Panc1 (cell line): ENCODE results near the gene CCDC180.

Experiments
- CTCF ChIP-seq: fragments of 450-650 bp; IDR thresholded peaks from 2 replicates; pipeline ENCODE4 v1.5.1; 2017; ENCODE audit warnings: mild to moderate bottlenecking
- POLR2AphosphoS5 ChIP-seq: IDR thresholded peaks from 2 replicates; pipeline ENCODE4 v1.6.1; 2012; ENCODE audit warnings: mild to moderate bottlenecking, low read depth, low read length, moderate library complexity
- TCF7L2 ChIP-seq: IDR thresholded peaks from 2 replicates; pipeline ENCODE4 v1.6.1; 2011; ENCODE audit warnings: mild to moderate bottlenecking, low read depth, low read length, inconsistent platforms

GRCh38 chr9:97332993-97333392 lies 25.5 kb downstream of the CCDC180 start:
- TF ChIP-seq CTCF (no peak), POLR2AphosphoS5 (no peak), TCF7L2 (no peak)
